Vagina (tissue), 2 donors: Measurements from ENCODE around the gene PITHD1.

ENCODE experiments used
- CTCF ChIP-seq, 3 experiments: fragments of 450-650 bp in 2 of 3; fragments of 200-600 bp in 1 of 3; sonication (generic) in 1 of 3; IDR thresholded peaks; one replicate each; pipeline ENCODE4 v1.5.1; 2017 to 2019; ENCODE audit warnings: antibody characterized with exemption in 3 of 3, mild to moderate bottlenecking in 2 of 3, moderate library complexity in 2 of 3
- POLR2A ChIP-seq, 2 donors: fragments of 450-650 bp; IDR thresholded peaks; one replicate each; pipeline ENCODE4 v1.6.1; 2017; ENCODE audit warnings: antibody characterized with exemption in 2 of 2, mild to moderate bottlenecking in 2 of 2, moderate library complexity in 2 of 2
- POLR2AphosphoS5 ChIP-seq, 2 donors: sonication (generic); formaldehyde crosslinking; IDR thresholded peaks; one replicate each; pipeline ENCODE4 v1.9.0; 2017; ENCODE audit warnings: antibody characterized with exemption in 2 of 2, mild to moderate bottlenecking in 2 of 2, low read depth in 1 of 2; ENCODE audit not compliant: insufficient read depth in 1 of 2

DNA sequence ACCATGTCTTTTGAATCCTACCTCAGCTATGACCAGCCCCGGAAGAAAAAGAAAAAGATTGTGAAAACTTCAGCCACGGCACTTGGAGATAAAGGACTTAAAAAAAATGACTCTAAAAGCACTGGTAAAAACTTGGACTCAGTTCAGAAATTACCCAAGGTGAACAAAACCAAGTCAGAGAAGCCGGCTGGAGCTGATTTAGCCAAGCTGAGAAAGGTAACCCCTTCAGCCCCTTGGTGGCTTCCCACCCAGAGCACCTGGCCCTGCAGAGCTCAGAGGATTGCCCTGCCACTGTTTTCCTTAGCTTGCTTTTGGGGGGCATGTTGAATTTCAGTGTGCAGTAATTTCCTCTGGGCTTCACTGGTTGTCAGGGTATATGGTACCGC is 26.4 kb upstream of the PITHD1 start:
- TF ChIP-seq CTCF (IDR thresholded peaks at IDR 0.05) (no peak), POLR2A (IDR thresholded peaks at IDR 0.05) (no peak), POLR2AphosphoS5 (IDR thresholded peaks at IDR 0.05; ENCODE audit: insufficient read depth in 1 of 2, low read depth in 1 of 2) (no peak)
